Heart left ventricle (tissue), 13 donors: Measurements from ENCODE around the gene SLC66A1.

Experiments used
- POLR2A ChIP-seq, 2 donors: fragments of 450-650 bp; IDR thresholded peaks; one replicate each; pipeline ENCODE4 v1.6.1; 2017; ENCODE audit warnings: antibody characterized with exemption in 2 of 2, mild to moderate bottlenecking in 2 of 2, moderate library complexity in 2 of 2
- TF ChIP-seq, protein P1 (sequence below), 12 donors: fragments of 200-600 bp; sonication (generic) in 4 of 12; IDR thresholded peaks; one replicate each; pipeline versions ENCODE4 v1.5.0 to v1.8.0; 2018 to 2022; ENCODE audit warnings: antibody characterized with exemption in 12 of 12, mild to moderate bottlenecking in 5 of 12
- donor health status: ischemic (EF 13 %, LVEDD 7.1; RV severe dilation, severe dysfunction).
- donor health status: DM: no; HTN: yes; CAD: no.
- donor health status: DM: no; HTN: no; CAD: no.
- donor health status: ischemic (EF 25% LVEDD 6.9; RV normal size, moderate dysfunction).
- donor health status: ischemic (EF 25% LVEDD 5.7; RV mildly dilated, moderate dysfunction).
- donor health status: ischemic (EF 35%, LVEDD 5.7; RV mildly dilated, moderate dysfunction).
- donor health status: nonischemic (EF 11% LVEDD 7.7; RV severe dilation, severe dysfunction).
- donor health status: DM: yes; HTN: yes; CAD: no.
- donor health status: PGD.
- donor health status: ischemic (EF 29% LVEDD 5.4; RV normal size, mild dysfunction).
- donor health status: nonischemic (EF 23%, LVEDD 6.1; RV moderate dilation, normal function).

DNA sequence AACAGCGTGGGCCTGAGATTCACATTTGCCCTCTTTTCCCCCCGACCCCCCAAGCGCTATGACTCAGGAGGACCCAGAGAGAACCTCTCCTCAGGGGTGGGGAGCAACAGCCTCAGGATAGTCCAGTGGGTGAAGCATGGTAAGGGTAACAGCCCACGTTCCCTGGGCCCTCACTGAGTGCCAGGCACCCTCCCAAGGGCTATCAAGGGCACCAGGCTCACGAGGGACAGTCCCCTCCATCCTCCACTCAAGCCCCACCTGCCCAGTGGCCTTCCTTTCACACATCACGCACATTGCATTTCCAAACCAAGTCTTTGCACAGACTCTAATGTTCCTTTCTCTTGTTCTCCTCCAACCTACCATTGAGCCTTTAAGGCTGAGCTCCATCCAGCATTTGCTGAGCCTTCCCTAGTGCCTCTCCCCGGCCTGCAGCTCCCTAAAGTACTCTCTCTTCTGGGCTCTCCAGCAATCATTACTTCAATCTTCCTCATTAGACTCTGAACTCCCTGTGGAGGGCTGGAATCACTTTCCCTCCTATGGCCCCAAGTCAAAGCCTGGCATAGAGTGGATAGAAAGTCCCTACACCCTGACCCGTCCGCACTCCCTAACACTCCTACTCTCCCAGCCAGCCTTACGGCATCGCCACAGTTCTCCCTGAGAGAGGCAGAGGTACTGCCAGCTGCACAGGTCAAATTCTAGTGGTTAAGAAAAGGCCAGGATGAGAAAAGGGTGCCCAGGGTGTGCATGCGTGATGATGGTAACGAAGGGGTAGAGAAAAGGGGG is 1.2 kb upstream of the SLC66A1 start:
- TF ChIP-seq, protein P1, sequence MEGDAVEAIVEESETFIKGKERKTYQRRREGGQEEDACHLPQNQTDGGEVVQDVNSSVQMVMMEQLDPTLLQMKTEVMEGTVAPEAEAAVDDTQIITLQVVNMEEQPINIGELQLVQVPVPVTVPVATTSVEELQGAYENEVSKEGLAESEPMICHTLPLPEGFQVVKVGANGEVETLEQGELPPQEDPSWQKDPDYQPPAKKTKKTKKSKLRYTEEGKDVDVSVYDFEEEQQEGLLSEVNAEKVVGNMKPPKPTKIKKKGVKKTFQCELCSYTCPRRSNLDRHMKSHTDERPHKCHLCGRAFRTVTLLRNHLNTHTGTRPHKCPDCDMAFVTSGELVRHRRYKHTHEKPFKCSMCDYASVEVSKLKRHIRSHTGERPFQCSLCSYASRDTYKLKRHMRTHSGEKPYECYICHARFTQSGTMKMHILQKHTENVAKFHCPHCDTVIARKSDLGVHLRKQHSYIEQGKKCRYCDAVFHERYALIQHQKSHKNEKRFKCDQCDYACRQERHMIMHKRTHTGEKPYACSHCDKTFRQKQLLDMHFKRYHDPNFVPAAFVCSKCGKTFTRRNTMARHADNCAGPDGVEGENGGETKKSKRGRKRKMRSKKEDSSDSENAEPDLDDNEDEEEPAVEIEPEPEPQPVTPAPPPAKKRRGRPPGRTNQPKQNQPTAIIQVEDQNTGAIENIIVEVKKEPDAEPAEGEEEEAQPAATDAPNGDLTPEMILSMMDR (IDR thresholded peaks at IDR 0.05) = no peak
- no peak for TF ChIP-seq POLR2A (IDR thresholded peaks at IDR 0.05)
